ENCODE results near the gene MAFF. TPM values are rescaled to one million over a fixed set of nuclear protein-coding genes. Genes with fewer than 3 reads are reported as not detected.
"Not testable (repeated sequence)": the region's sequence is repeated elsewhere in the genome, so short reads cannot be mapped to it uniquely, and the experiment has no call there.

Gene MAFF
- 2.3 and 4.5 TPM in 2 replicates for total RNA-seq

DNA sequence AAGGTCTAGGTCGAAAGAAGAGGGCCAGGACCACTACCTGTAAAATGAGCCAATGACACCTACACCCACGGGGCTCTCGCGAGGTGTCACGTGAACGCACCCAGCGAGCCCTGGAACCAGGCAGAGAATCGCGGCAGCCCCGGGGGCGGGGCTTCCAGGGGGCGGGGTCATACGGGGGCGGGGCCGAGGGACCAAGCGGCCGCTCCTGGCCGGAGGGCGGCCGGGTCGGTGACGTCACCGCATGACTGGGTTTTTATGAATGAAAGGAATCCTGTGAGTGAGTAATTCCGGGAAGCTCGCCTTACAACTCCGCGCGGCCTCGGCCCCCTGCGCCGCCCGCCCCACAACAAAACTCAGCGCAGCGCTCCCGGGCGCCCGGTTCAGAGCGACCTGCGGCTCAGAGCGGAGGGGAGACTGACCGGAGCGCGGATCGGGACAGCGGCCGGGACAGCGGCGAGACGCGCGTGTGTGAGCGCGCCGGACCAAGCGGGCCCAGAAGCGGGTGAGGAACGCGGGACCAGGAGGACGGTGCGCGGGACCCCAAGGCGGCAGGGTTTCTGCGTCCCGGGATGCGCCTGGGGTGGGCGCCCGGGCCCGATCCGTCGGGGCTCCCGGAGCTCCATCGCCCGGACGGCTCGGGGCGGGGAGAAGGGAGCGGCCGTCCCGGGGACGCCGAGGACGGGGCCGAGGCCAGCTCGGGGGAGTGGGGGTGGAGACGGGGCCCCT lies at the start of gene MAFF:
Gene MAFF, plus strand, starts transcription at position 284 of the 726 bp plus-strand sequence. CDS start 11,860 bp downstream, outside the sequence.
- TF ChIP-seq, protein P1, sequence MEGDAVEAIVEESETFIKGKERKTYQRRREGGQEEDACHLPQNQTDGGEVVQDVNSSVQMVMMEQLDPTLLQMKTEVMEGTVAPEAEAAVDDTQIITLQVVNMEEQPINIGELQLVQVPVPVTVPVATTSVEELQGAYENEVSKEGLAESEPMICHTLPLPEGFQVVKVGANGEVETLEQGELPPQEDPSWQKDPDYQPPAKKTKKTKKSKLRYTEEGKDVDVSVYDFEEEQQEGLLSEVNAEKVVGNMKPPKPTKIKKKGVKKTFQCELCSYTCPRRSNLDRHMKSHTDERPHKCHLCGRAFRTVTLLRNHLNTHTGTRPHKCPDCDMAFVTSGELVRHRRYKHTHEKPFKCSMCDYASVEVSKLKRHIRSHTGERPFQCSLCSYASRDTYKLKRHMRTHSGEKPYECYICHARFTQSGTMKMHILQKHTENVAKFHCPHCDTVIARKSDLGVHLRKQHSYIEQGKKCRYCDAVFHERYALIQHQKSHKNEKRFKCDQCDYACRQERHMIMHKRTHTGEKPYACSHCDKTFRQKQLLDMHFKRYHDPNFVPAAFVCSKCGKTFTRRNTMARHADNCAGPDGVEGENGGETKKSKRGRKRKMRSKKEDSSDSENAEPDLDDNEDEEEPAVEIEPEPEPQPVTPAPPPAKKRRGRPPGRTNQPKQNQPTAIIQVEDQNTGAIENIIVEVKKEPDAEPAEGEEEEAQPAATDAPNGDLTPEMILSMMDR (IDR thresholded peaks at IDR 0.05) = no peak
- H3K9me3 Mint-ChIP-seq = no peaks in the 10 kb centered on the region
- peak within 1 kb of the TSS; percentile 86 for H3K4me3 Mint-ChIP-seq
- H3K36me3 Mint-ChIP-seq (ENCODE audit: low read depth) = no peaks in the 10 kb centered on the region
- intact Hi-C loops (cut with micrococcal nuclease) = loop anchor here (1.0 to 10.0 kb wide), 7 partner anchors 12 to 370 kb away; partner anchors contain the start of genes DMC1, PICK1 and PLA2G6
- peak within 1 kb of the TSS; percentile 35 for H3K27ac Mint-ChIP-seq
- peak; percentile 75 for ATAC-seq (ENCODE audit: low read depth)
- H3K4me1 Mint-ChIP-seq = peaks cover 51% of the 10 kb centered on the region
- POLR2A ChIA-PET = interaction anchor here (0.8 to 1.7 kb wide), 7 partner anchors 13 to 150 kb away, joined by 3 to 11 read pairs (median 4); partner anchors contain the start of gene PLA2G6
- CTCF ChIA-PET = interaction anchor here (0.9 to 1.1 kb wide), 2 partner anchors 40 to 87 kb away, joined by 3 read pairs; no protein-coding TSS in a partner anchor
- no peaks in the 10 kb centered on the region for H3K27me3 Mint-ChIP-seq
- DNase-seq = peak; percentile 73

DNA sequence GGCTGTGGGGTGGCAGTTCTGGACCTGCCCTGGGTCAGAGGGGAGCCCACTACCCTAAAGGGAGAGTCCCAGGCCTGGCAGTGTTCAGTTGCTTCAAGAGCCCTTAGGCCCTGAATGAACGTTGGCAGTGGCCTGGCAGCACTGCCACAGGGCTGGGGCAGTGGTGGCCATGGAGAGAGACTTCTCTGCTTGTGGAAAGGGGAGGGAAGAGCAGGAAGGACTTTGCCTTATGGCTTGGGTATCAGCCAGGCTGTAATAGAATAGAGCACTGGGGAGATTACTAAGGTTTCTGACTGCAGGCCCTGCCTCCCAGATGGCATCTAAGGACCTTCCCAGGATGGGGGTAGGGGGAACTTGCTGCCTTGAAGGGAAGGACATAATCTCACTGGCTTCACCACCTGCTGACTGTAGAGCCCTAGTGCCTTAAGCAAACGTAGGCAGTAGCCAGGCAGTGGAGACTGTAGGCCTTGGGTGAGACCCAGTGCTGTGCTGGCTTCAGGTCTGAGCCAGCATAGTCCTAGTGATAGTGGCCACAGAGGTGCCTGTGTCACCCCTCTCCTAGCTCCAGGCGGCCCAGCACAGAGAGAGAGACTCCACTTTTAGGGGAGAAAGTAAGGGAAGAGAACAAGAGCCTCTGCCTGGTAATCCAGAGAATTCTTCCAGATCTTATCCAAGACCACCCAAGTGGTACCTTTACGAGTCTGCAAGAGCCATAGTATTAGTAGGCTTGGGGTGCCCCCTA lies 47.8 kb upstream of the MAFF start:
- ChIA-PET CTCF (no interaction called here), POLR2A (interaction anchor here (0.6 kb wide), 1 partner anchor 24 kb away, joined by 3 read pairs; no protein-coding TSS in a partner anchor)
- no peak for DNase-seq
- Mint-ChIP-seq H3K9me3 (peaks cover 4% of the 10 kb centered on the region), H3K27me3 (no peaks in the 10 kb centered on the region), H3K36me3 (ENCODE audit: low read depth) (no peaks in the 10 kb centered on the region), H3K4me1 (peaks cover 12% of the 10 kb centered on the region), H3K27ac (no peak overlapping the region), H3K4me3 (no peak overlapping the region)
- ATAC-seq (ENCODE audit: low read depth) = no peak
- TF ChIP-seq, protein P1 (IDR thresholded peaks at IDR 0.05) = no peak
- intact Hi-C loops (cut with micrococcal nuclease) = no loop called here

DNA sequence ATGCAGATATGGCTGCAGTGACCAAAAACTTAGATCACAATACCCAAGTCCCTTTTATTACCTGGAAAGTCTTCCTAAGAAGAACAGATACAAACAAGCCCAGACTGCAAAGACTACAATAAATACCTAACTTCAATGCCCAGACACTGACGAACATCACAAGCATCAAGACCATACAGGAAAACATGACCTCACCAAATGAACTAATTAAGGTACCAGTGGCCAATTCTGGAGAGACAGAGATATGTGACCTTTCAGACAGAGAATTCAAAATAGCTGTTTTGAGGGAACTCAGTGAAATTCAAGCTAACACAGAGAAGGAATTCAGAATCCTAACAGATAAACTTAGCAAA lies 47.3 kb upstream of the MAFF start:
- H3K4me1 Mint-ChIP-seq = peaks cover 12% of the 10 kb centered on the region
- ATAC-seq (ENCODE audit: low read depth); H3K4me3 Mint-ChIP-seq; H3K27me3 Mint-ChIP-seq; DNase-seq; H3K27ac Mint-ChIP-seq; CTCF ChIA-PET; intact Hi-C loops (cut with micrococcal nuclease); POLR2A ChIA-PET; H3K36me3 Mint-ChIP-seq (ENCODE audit: low read depth); H3K9me3 Mint-ChIP-seq: not testable (repeated sequence)

DNA sequence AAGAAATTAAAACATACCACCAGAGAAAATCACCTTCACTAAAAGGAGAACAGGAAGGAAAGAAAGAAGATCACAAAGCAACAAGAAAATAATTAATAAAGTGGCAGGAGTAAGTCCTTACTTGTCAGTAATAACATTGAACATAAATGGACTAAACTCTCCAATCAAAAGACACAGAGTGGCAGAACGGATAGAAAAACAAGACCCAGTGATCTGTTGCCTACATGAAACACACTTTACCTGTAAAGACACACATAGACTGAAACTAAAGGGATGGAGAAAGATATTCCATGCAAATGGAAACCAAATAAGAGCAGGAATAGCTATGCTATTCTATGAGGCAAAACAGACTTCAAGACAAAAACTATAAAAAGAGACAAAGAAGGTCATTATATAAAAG lies 46.1 kb upstream of the MAFF start:
- peaks cover 13% of the 10 kb centered on the region for H3K4me1 Mint-ChIP-seq
- H3K9me3 Mint-ChIP-seq = peaks cover 4% of the 10 kb centered on the region
- DNase-seq (no peak), ATAC-seq (ENCODE audit: low read depth) (no peak)
- H3K4me3 Mint-ChIP-seq = no peak overlapping the region
- no peaks in the 10 kb centered on the region for H3K27me3 Mint-ChIP-seq
- H3K27ac Mint-ChIP-seq = no peak overlapping the region
- intact Hi-C loops (cut with micrococcal nuclease) = no loop called here
- TF ChIP-seq, protein P1 (IDR thresholded peaks at IDR 0.05) = no peak
- ChIA-PET CTCF (no interaction called here), POLR2A (interaction anchor here (0.5 kb wide), 1 partner anchor 10 kb away, joined by 4 read pairs; no protein-coding TSS in a partner anchor)
- no peaks in the 10 kb centered on the region for H3K36me3 Mint-ChIP-seq (ENCODE audit: low read depth)

DNA sequence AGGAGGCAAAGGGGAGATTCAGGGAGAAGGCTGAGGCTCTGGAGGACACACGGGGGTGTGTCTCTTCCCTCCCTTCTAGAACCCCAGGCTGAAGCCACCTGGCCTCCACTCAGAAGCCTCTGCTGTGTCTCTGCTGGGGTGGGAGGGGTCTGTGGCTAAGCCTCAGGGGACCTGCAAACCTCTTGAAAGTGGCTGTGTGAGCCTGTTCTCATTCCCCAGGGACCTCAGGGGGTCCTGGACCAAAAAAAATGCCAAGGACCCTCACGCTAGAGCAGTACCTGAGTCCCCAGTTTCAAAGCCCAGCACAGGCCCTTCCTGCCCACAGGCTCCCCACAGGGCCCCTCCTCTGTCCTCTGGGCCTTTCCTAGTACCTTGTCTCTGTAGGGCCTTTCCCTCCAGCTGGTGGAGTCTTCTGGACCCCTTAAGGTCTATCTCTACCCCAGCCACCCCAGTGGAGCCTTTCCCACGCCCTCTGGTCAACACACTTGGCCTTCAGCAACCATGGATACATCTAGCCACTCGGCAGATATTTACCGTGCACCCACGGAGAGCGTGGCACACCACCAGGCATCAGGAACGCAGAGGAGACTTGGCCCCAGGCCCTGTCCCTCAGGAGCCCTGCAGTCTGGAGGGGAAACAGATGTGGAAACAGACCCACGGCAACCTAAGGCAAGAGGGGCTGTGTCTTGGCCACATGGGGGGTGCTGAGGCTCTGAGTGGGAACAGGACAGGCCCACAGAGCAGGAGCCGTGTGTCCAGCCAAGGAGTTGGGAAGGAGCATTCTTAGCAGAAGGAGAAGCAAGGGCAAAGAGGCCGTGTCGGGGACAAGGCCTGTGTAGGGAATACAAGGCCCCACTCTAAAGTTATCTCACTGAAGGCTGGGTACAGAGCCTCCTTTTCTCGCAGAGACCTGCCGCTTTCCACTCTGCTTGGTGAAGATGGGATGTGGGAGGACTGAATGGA lies 38.6 kb upstream of the MAFF start:
- Mint-ChIP-seq H3K27ac (peak overlapping the region; percentile 92), H3K4me3 (no peak overlapping the region), H3K9me3 (no peaks in the 10 kb centered on the region), H3K36me3 (ENCODE audit: low read depth) (peaks cover 18% of the 10 kb centered on the region), H3K27me3 (no peaks in the 10 kb centered on the region), H3K4me1 (peaks cover 40% of the 10 kb centered on the region)
- ATAC-seq (ENCODE audit: low read depth) = peak; percentile 58
- TF ChIP-seq, protein P1 (IDR thresholded peaks at IDR 0.05) = no peak
- intact Hi-C loops (cut with micrococcal nuclease) = loop anchor here (1.0 to 5.0 kb wide), 3 partner anchors 18 to 321 kb away; partner anchors contain the start of genes ANKRD54, MAFF and PLA2G6
- CTCF ChIA-PET = interaction anchor here (1.2 kb wide), 1 partner anchor 38 kb away, joined by 3 read pairs; the partner anchor contains the start of gene MAFF
- peak; percentile 40 for DNase-seq
- POLR2A ChIA-PET = interaction anchor here (3.1 kb wide), 1 partner anchor 13 kb away, joined by 11 read pairs; no protein-coding TSS in a partner anchor
